Adrenal gland (tissue), 12 donors: ENCODE results near the gene CAPSL. TPM values are rescaled to one million over a fixed set of nuclear protein-coding genes. Genes with fewer than 3 reads are reported as not detected.

Experiments
- DNase-seq, 7 donors: peaks; one replicate each; pipeline ENCODE4 v3.0.0-alpha.2; 2019 to 2020
- H3K27ac ChIP-seq, 5 donors: fragments of 200-600 bp; sonication (generic) in 4 of 5; 1 replicate in 3 of 5; 2 replicates in 2 of 5; pipeline versions ENCODE4 v1.5.1 to v1.8.0; 2016 to 2020; ENCODE audit warnings: mild to moderate bottlenecking in 1 of 5
- H3K27me3 ChIP-seq: fragments of 200-600 bp; 2 replicates; pipeline ENCODE4 v1.8.0; 2021
- H3K36me3 ChIP-seq, 2 donors: fragments of 200-600 bp; replicated peaks in 1 of 2; 1 replicate in 1 of 2; 2 replicates in 1 of 2; pipeline versions ENCODE4 v1.5.1 to v1.8.0; 2018 to 2022
- H3K4me1 ChIP-seq, 2 donors: fragments of 200-600 bp; replicated peaks in 1 of 2; 1 replicate in 1 of 2; 2 replicates in 1 of 2; pipeline versions ENCODE4 v1.5.1 to v1.8.0; 2018 to 2021
- H3K4me3 ChIP-seq, 4 donors: fragments of 200-600 bp; sonication (generic) in 3 of 4; one replicate each; pipeline ENCODE4 v1.5.1; 2016 to 2018
- H3K9me3 ChIP-seq, 3 donors: fragments of 200-600 bp; sonication (generic) in 1 of 3; replicated peaks in 1 of 3; 1 replicate in 2 of 3; 2 replicates in 1 of 3; pipeline versions ENCODE4 v1.5.1 to v1.8.0; 2016 to 2021
- POLR2A ChIP-seq, 2 donors: fragments of 450-650 bp; IDR thresholded peaks; one replicate each; pipeline ENCODE4 v1.6.1; 2017; ENCODE audit warnings: antibody characterized with exemption in 2 of 2, mild to moderate bottlenecking in 2 of 2, moderate library complexity in 1 of 2
- WGBS, 4 donors: extraction: QIAGEN DNeasy Blood & Tissue Kit in 2 of 4; methylation state at CpG; one replicate each; pipeline versions ENCODE4 v1.1.5 to v1.1.7; 2013 to 2017; 5-methylcytosine and 5-hydroxymethylcytosine counted together
- intact Hi-C, 2 donors: fragments of 100-400 bp; cut with DNase I; formaldehyde crosslinking; loops; one replicate each; pipeline versions ENCODE4 v1.14.1 to v1.15.0; 2022 to 2023
- polyA plus RNA-seq, 3 donors: library from polyadenylated mRNA; stranded (reverse); fragments of 200-250 nt in 2 of 3; fragments of 350-450 nt in 1 of 3; fragmentation: Illumina TruSeq in 1 of 3; extraction: RNeasy Lipid Tissue Mini Kit (QIAGEN cat#74804) in 1 of 3; gene quantifications; one replicate each; pipeline ENCODE4 v1.2.3, GENCODE V29; 2013 to 2014
- total RNA-seq, 9 donors: library from RNA; depleted of rRNA in 4 of 9; stranded (reverse); fragments of >200 nt in 4 of 9; fragments of 120-200 nt in 1 of 9; fragmentation: NEBNext Ultra II Directional in 1 of 9; extraction: Animal tissue kit (Norgen Biotek cat#: 25700) in 1 of 9; gene quantifications; one replicate each; pipeline versions ENCODE4 v1.1.0 to v1.2.4, GENCODE V29; 2013 to 2023
- TF ChIP-seq, protein P1 (sequence below), 6 experiments: fragments of 450-650 bp in 4 of 6; fragments of 200-600 bp in 2 of 6; sonication (generic) in 1 of 6; IDR thresholded peaks; 1 replicate in 5 of 6; 2 replicates in 1 of 6; pipeline versions ENCODE4 v1.5.1 to v1.8.0; 2016 to 2021; ENCODE audit warnings: antibody characterized with exemption in 6 of 6, mild to moderate bottlenecking in 2 of 6, moderate library complexity in 1 of 6
- donor health status: healthy with polysubstance abuse.
- donor health status: Bipolar disorder and iron deficiency.
- donor health status: DM: yes; HTN: yes; CAD: no.
- donor health status: DM: no; HTN: no; CAD: no.
- donor health status: DM: no; HTN: no; CAD: no.
- donor health status: DM: yes; HTN: yes; CAD: no.

The CAPSL gene
- total and polyA plus RNA-seq, 12 donors, result 0.27 TPM; not detected in 11

DNA sequence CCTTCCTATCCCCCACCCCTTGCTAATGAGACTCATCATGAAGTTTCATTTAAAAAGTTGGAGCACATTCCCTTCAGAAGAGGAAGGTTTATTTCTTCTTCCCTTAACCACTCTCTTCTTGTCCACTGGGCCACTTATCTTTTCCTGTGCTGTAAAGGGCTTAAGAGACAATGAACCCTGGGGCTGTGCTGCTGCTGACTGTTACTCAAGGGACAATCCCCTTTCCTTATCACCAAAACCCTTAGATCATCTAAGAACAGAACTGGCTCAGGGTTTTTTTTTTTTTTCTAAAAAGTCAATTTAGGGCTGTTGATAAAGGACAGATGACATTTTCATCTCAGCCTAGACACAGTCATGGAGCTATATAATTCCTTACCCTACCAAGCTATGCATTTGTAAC lies 29.6 kb downstream of the CAPSL start:
- TF ChIP-seq, protein P1, sequence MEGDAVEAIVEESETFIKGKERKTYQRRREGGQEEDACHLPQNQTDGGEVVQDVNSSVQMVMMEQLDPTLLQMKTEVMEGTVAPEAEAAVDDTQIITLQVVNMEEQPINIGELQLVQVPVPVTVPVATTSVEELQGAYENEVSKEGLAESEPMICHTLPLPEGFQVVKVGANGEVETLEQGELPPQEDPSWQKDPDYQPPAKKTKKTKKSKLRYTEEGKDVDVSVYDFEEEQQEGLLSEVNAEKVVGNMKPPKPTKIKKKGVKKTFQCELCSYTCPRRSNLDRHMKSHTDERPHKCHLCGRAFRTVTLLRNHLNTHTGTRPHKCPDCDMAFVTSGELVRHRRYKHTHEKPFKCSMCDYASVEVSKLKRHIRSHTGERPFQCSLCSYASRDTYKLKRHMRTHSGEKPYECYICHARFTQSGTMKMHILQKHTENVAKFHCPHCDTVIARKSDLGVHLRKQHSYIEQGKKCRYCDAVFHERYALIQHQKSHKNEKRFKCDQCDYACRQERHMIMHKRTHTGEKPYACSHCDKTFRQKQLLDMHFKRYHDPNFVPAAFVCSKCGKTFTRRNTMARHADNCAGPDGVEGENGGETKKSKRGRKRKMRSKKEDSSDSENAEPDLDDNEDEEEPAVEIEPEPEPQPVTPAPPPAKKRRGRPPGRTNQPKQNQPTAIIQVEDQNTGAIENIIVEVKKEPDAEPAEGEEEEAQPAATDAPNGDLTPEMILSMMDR (IDR thresholded peaks at IDR 0.05), result no peak
- TF ChIP-seq POLR2A (IDR thresholded peaks at IDR 0.05), result no peak
- intact Hi-C loops, result no loop called here

DNA sequence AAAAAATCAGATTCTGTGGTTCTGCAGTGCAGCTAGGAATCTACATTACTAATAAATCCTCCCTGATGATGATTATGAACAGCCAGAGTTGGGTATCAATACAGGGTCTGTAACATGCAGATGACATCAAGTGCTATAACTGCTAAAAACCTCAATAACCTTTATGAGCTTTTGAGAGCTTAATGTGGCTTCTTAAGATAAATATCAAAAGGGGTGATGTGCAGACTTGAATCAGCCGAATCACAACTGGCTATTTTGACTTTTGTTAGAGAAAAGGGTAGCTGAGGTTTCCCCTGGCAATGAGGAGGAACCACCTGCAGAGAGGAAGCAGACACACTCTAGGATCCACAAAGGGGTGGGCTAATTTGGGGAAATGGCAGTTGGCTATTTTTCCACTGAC lies 30.2 kb downstream of the CAPSL start:
- Histone ChIP-seq H3K36me3 (no peaks in the 10 kb centered on the region), H3K4me1 (no peaks in the 10 kb centered on the region), H3K4me3 (no peak overlapping the region), H3K9me3 (no peaks in the 10 kb centered on the region), H3K27me3 (no peaks in the 10 kb centered on the region), H3K27ac (no peak overlapping the region)
- TF ChIP-seq, protein P1 (IDR thresholded peaks at IDR 0.05), result no peak
- TF ChIP-seq POLR2A (IDR thresholded peaks at IDR 0.05), result no peak
- no peak for DNase-seq
- intact Hi-C loops, result no loop called here
- 53 to 61% (median 59%) methylated on average over 1 of the region's 1 CpG for WGBS, 4 donors

More for the DNA sequence above, 29.6 kb downstream of the CAPSL start:
- Histone ChIP-seq H3K27ac (no peak overlapping the region), H3K9me3 (no peaks in the 10 kb centered on the region), H3K27me3 (no peaks in the 10 kb centered on the region), H3K4me3 (no peak overlapping the region), H3K4me1 (no peaks in the 10 kb centered on the region), H3K36me3 (no peaks in the 10 kb centered on the region)
- DNase-seq, result no peak

DNA sequence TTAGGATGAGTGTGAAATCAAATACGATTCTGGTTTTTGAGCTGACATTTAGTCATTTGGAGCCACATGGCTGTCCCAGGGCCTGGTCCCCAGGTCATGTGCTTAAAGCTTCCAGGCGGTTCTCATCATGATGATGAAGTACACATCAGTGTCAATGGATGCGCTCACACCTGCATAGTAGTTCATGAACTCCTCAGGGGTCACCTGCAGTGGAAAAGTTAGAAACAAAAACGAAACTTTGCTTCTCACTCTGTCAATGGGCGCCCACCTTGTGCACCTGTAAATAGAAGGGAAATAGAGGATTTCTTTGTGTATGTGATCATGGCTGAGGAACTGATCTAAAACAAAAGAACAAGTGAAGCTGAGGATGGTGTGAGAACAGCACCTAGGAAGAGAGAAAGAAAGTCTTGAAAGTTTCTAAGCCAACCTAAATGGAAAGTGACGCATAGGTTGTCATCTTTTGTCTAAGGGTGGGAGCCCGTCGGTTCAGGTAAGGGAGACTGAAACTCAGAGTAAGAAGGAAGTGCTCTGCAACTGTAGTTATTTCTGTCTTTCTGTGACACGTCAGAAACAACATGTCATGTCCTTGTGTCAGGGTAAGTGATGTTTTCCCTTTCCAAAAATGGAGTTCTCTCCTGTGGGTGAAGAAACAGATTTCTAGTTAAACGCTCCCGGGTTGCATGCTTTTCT lies 33.8 kb downstream of the CAPSL start:
- Histone ChIP-seq H3K4me3 (no peak overlapping the region), H3K27me3 (no peaks in the 10 kb centered on the region), H3K4me1 (no peaks in the 10 kb centered on the region), H3K27ac (no peak overlapping the region), H3K9me3 (no peaks in the 10 kb centered on the region), H3K36me3 (no peaks in the 10 kb centered on the region)
- TF ChIP-seq POLR2A (IDR thresholded peaks at IDR 0.05), result no peak
- TF ChIP-seq, protein P1 (IDR thresholded peaks at IDR 0.05), result no peak
- intact Hi-C loops, result no loop called here
- WGBS, 4 donors, result 68 to 81% (median 77%) methylated on average over 11 of the region's 11 CpGs
- DNase-seq, result no peak

DNA sequence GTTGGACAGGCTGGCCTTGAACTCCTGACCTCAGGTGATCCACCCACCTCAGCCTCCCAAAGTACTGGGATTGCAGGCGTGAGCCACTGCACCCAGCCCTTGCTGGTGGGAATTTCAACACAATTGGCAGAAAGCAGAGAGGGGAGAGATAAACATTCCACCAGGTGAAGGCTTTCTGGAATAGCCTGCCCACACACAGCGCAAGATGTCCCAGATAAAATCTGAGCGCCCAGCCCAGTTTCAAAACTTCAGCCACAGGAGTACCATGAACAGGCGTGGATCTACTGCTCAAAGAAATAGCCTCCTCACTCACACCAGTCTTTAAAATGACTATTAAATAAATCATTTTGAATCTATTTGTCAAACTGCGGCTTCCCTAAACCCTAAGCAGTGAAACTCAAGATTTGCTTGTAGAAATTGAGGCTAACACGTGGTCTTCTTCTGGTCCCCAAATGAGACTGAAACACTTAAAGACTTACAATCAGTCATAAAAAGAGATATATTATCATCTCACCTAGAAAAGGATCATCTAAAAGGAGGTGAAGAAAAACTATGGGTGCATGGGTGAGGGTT lies 34.7 kb downstream of the CAPSL start:
- 93 to 95% (median 94%) methylated on average over 6 of the region's 6 CpGs for WGBS, 4 donors
- TF ChIP-seq, protein P1 (IDR thresholded peaks at IDR 0.05), result no peak
- no peak for TF ChIP-seq POLR2A (IDR thresholded peaks at IDR 0.05)
- Histone ChIP-seq H3K9me3 (no peaks in the 10 kb centered on the region), H3K4me1 (no peaks in the 10 kb centered on the region), H3K36me3 (no peaks in the 10 kb centered on the region), H3K27ac (no peak overlapping the region), H3K4me3 (no peak overlapping the region), H3K27me3 (no peaks in the 10 kb centered on the region)
- intact Hi-C loops, result no loop called here
- DNase-seq, result no peak
